Natural killer cell (primary cell): ENCODE measurements around the gene SLC6A3. TPM values are rescaled to one million over a fixed set of nuclear protein-coding genes. Genes with fewer than 3 reads are reported as not detected.
A peak's percentile ranks its signal among the peaks of the same experiment; 100 is the strongest.

Experiments
- ATAC-seq, 3 donors: fragments of 150-1000 bp in 2 of 3; fragments of 200-7000 bp in 1 of 3; cut with Tn5 transposase; 1 replicate in 1 of 3; 2 replicates in 2 of 3; pipeline ENCODE4 v1.10.0; 2021; ENCODE audit warnings: mild to moderate bottlenecking in 2 of 3, moderate library complexity in 2 of 3
- DNase-seq, 2 donors: peaks; one replicate each; pipeline versions ENCODE4 v3.0.0 to v3.0.0-alpha.2; 2013 to 2021; ENCODE audit warnings: mixed read lengths in 1 of 2
- H3K27ac ChIP-seq: one replicate; pipeline ENCODE4 v1.5.1; 2013; ENCODE audit warnings: mild to moderate bottlenecking, low read length
- H3K27me3 ChIP-seq: one replicate; pipeline ENCODE4 v1.6.1; 2013; ENCODE audit warnings: low read length; ENCODE audit not compliant: control insufficient read depth, insufficient read depth
- H3K36me3 ChIP-seq: one replicate; pipeline ENCODE4 v1.6.1; 2013; ENCODE audit warnings: low read length; ENCODE audit not compliant: control insufficient read depth, insufficient read depth
- H3K4me1 ChIP-seq: one replicate; pipeline ENCODE4 v1.6.1; 2013; ENCODE audit warnings: low read length; ENCODE audit not compliant: control insufficient read depth, insufficient read depth
- H3K4me3 ChIP-seq: one replicate; pipeline ENCODE4 v1.5.1; 2013; ENCODE audit warnings: low read length
- H3K9me3 ChIP-seq: one replicate; pipeline ENCODE4 v1.6.1; 2013; ENCODE audit warnings: low read length; ENCODE audit not compliant: control insufficient read depth, insufficient read depth
- H3K27ac Mint-ChIP-seq, 2 donors: one replicate each; pipeline ENCODE4 v1.8.0; 2022; ENCODE audit warnings: mild to moderate bottlenecking in 2 of 2, mixed read lengths in 2 of 2, moderate library complexity in 1 of 2
- H3K27me3 Mint-ChIP-seq, 2 donors: one replicate each; pipeline ENCODE4 v1.8.0; 2022; ENCODE audit warnings: low read depth in 2 of 2, mixed read lengths in 2 of 2
- H3K36me3 Mint-ChIP-seq: one replicate; pipeline ENCODE4 v1.8.0; 2022; ENCODE audit warnings: mixed read lengths
- H3K4me1 Mint-ChIP-seq, 2 donors: one replicate each; pipeline ENCODE4 v1.8.0; 2022; ENCODE audit warnings: mixed read lengths in 2 of 2
- H3K4me3 Mint-ChIP-seq: one replicate; pipeline ENCODE4 v1.8.0; 2022; ENCODE audit warnings: mild to moderate bottlenecking, moderate library complexity, mixed read lengths
- H3K9me3 Mint-ChIP-seq, 2 donors: one replicate each; pipeline ENCODE4 v1.8.0; 2022; ENCODE audit warnings: mixed read lengths in 2 of 2
- WGBS: methylation state at CpG from one replicate; pipeline ENCODE4 v1.1.7; 2013; ENCODE audit warnings: missing lambda C conversion rate; ENCODE audit not compliant: insufficient coverage; 5-methylcytosine and 5-hydroxymethylcytosine counted together
- intact Hi-C: fragments of 100-400 bp; cut with micrococcal nuclease; formaldehyde crosslinking; loops from one replicate; pipeline ENCODE4 v1.14.2; 2022
- total RNA-seq, 4 donors: library from RNA; stranded (reverse); fragments of 120-200 nt in 1 of 4; gene quantifications; one replicate each; pipeline versions ENCODE4 v1.2.3 to v1.2.4, GENCODE V29; 2013 to 2022
- TF ChIP-seq, protein P1 (sequence below): fragments of 200-600 bp; IDR thresholded peaks from one replicate; pipeline ENCODE4 v1.8.0; 2022; ENCODE audit warnings: antibody characterized with exemption

Gene SLC6A3
- not detected for total RNA-seq
- not detected for total RNA-seq (2013)

DNA sequence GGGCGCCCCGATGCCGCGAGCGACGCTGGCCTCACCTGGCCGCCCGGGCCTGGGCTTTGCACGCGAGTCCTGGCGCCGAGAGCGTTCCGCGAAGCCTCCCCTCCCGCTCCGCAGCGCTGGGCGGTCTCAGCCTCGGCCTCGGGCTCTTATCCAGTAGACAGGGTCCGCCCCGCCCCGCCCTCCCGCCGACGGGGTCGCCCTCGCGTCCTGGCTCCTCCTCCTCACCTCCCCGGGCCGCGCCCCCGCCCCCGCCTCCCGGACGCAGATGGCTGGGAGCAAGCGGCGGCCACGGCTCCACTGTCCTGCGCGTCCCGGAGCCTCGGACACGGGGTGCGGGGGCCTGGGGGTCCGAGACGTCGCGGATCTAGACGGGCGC is at the start of gene SLC6A3:
Gene SLC6A3, minus strand, starts transcription at position 128 of the 376 bp plus-strand sequence. CDS start 2,243 bp downstream, outside the sequence.
- ATAC-seq: peak; percentile 18 to 55 (median 43)

GRCh38 chr5:1493941-1494340 is 48.7 kb upstream of the SLC6A3 start:
- ATAC-seq: no peak
- H3K27me3 ChIP-seq: no peaks in the 10 kb centered on the region
- Mint-ChIP-seq H3K36me3 (no peaks in the 10 kb centered on the region), H3K9me3 (no peaks in the 10 kb centered on the region), H3K27ac (peak overlapping the region; percentile 96 to 97), H3K4me1 (peaks cover 81 to 83% of the 10 kb centered on the region in 2 donors), H3K27me3 (no peaks in the 10 kb centered on the region), H3K4me3 (peak overlapping the region; percentile 82)
- H3K27ac ChIP-seq: peak overlapping the region; percentile 92
- TF ChIP-seq, protein P1, sequence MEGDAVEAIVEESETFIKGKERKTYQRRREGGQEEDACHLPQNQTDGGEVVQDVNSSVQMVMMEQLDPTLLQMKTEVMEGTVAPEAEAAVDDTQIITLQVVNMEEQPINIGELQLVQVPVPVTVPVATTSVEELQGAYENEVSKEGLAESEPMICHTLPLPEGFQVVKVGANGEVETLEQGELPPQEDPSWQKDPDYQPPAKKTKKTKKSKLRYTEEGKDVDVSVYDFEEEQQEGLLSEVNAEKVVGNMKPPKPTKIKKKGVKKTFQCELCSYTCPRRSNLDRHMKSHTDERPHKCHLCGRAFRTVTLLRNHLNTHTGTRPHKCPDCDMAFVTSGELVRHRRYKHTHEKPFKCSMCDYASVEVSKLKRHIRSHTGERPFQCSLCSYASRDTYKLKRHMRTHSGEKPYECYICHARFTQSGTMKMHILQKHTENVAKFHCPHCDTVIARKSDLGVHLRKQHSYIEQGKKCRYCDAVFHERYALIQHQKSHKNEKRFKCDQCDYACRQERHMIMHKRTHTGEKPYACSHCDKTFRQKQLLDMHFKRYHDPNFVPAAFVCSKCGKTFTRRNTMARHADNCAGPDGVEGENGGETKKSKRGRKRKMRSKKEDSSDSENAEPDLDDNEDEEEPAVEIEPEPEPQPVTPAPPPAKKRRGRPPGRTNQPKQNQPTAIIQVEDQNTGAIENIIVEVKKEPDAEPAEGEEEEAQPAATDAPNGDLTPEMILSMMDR: no peak
- no peaks in the 10 kb centered on the region for H3K9me3 ChIP-seq
- no peak for DNase-seq
- H3K4me1 ChIP-seq: peaks cover 89% of the 10 kb centered on the region
- peak overlapping the region; percentile 3 for H3K4me3 ChIP-seq
- H3K36me3 ChIP-seq: peaks cover 57% of the 10 kb centered on the region
- intact Hi-C loops: loop anchor here (2.0 to 5.0 kb wide), 2 partner anchors 43 to 148 kb away; no protein-coding TSS in a partner anchor
- 88% methylated on average over 11 of the region's 12 CpGs for WGBS

More for the DNA sequence above, at the start of gene SLC6A3:
- H3K9me3 Mint-ChIP-seq: no peaks in the 10 kb centered on the region
- 2% methylated on average over 51 of the region's 52 CpGs for WGBS
- intact Hi-C loops: no loop called here
- TF ChIP-seq, protein P1: no peak
- Histone ChIP-seq H3K36me3 (no peaks in the 10 kb centered on the region), H3K27me3 (peaks cover 25% of the 10 kb centered on the region), H3K27ac (no peak within 1 kb of the TSS), H3K4me3 (no peak within 1 kb of the TSS), H3K4me1 (peaks cover 41% of the 10 kb centered on the region), H3K9me3 (no peaks in the 10 kb centered on the region)
- no peaks in the 10 kb centered on the region for H3K36me3 Mint-ChIP-seq
- H3K4me1 Mint-ChIP-seq: peaks cover 15 to 36% of the 10 kb centered on the region in 2 donors
- DNase-seq: peak in 1 of 2 donors; percentile 24
- H3K27me3 Mint-ChIP-seq: peaks cover 24 to 43% of the 10 kb centered on the region in 2 donors
- H3K27ac Mint-ChIP-seq: no peak within 1 kb of the TSS
- peak within 1 kb of the TSS; percentile 74 for H3K4me3 Mint-ChIP-seq

DNA sequence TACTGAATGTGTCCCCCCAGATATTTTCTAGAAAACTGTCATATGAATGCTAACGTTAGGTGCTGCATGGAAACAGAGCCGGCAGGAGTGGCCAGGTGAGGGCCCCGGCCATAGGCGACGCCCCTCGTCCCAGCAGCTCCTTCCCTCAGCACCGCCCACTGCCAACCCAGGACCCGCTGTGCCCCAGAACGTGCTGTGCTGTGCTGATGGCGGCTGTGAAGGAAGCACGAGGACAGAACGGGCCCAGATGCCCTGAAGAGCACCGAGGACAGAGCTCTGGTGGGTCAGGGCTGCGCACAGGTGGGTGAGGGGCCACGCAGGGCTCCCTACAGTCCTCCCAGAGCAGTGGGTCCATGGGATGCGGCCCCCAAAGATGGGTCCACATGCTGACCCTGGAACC is 48.2 kb upstream of the SLC6A3 start:
- Histone ChIP-seq H3K4me1 (peaks cover 91% of the 10 kb centered on the region), H3K36me3 (peaks cover 59% of the 10 kb centered on the region), H3K4me3 (no peak overlapping the region), H3K9me3 (no peaks in the 10 kb centered on the region), H3K27me3 (no peaks in the 10 kb centered on the region), H3K27ac (peak overlapping the region; percentile 92)
- H3K27ac Mint-ChIP-seq: peak overlapping the region; percentile 96 to 97
- DNase-seq (no peak), ATAC-seq (no peak)
- no peaks in the 10 kb centered on the region for H3K27me3 Mint-ChIP-seq
- H3K36me3 Mint-ChIP-seq: no peaks in the 10 kb centered on the region
- H3K4me1 Mint-ChIP-seq: peaks cover 77 to 79% of the 10 kb centered on the region in 2 donors
- peak overlapping the region; percentile 82 for H3K4me3 Mint-ChIP-seq
- intact Hi-C loops: loop anchor here (5.0 kb wide), 1 partner anchor 149 kb away; no protein-coding TSS in a partner anchor
- TF ChIP-seq, protein P1: no peak
- H3K9me3 Mint-ChIP-seq: no peaks in the 10 kb centered on the region
- 81% methylated on average over 16 of the region's 16 CpGs for WGBS

- H3K36me3 Mint-ChIP-seq: no peaks in the 10 kb centered on the region
Measured at GRCh38 chr5:1492757-1493156, 47.5 kb upstream of the SLC6A3 start.

More at GRCh38 chr5:1492757-1493156, 47.5 kb upstream of the SLC6A3 start:
- Mint-ChIP-seq H3K27ac (peak overlapping the region; percentile 96 to 97), H3K9me3 (no peaks in the 10 kb centered on the region), H3K4me1 (peaks cover 73 to 75% of the 10 kb centered on the region in 2 donors), H3K4me3 (peak overlapping the region; percentile 82), H3K27me3 (no peaks in the 10 kb centered on the region)
- peak in 1 of 2 donors; percentile 69 for DNase-seq
- intact Hi-C loops: loop anchor here (5.0 kb wide), 1 partner anchor 150 kb away; no protein-coding TSS in a partner anchor
- WGBS: 46% methylated on average over 12 of the region's 12 CpGs
- Histone ChIP-seq H3K36me3 (peaks cover 65% of the 10 kb centered on the region), H3K4me1 (peaks cover 88% of the 10 kb centered on the region), H3K4me3 (no peak overlapping the region), H3K27ac (peak overlapping the region; percentile 92), H3K27me3 (no peaks in the 10 kb centered on the region), H3K9me3 (no peaks in the 10 kb centered on the region)
- TF ChIP-seq, protein P1: no peak
- peak in 2 of 3 donors; percentile 9 to 38 for ATAC-seq
